ENCODE results near the gene DLX3.

DLX3 gene

GRCh38 chr17:49986396-49987289 lies 8.4 kb downstream of the DLX3 start:
- no peak overlapping the region for H3K4me3 ChIP-seq (ENCODE audit: low read depth, low read length)
- TF ChIP-seq, protein P1, sequence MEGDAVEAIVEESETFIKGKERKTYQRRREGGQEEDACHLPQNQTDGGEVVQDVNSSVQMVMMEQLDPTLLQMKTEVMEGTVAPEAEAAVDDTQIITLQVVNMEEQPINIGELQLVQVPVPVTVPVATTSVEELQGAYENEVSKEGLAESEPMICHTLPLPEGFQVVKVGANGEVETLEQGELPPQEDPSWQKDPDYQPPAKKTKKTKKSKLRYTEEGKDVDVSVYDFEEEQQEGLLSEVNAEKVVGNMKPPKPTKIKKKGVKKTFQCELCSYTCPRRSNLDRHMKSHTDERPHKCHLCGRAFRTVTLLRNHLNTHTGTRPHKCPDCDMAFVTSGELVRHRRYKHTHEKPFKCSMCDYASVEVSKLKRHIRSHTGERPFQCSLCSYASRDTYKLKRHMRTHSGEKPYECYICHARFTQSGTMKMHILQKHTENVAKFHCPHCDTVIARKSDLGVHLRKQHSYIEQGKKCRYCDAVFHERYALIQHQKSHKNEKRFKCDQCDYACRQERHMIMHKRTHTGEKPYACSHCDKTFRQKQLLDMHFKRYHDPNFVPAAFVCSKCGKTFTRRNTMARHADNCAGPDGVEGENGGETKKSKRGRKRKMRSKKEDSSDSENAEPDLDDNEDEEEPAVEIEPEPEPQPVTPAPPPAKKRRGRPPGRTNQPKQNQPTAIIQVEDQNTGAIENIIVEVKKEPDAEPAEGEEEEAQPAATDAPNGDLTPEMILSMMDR (IDR thresholded peaks at IDR 0.05; ENCODE audit: low read depth, low read length, missing control alignments) = no peak
- DNase-seq (ENCODE audit: low read depth) = no peak

- H3K4me3 ChIP-seq (ENCODE audit: low read depth, low read length) = no peak overlapping the region
- TF ChIP-seq, protein P1 (IDR thresholded peaks at IDR 0.05; ENCODE audit: low read depth, low read length, missing control alignments) = no peak
- DNase-seq (ENCODE audit: low read depth) = no peak
Observed at GRCh38 chr17:49985310-49985990, 9.6 kb downstream of the DLX3 start.

DNA sequence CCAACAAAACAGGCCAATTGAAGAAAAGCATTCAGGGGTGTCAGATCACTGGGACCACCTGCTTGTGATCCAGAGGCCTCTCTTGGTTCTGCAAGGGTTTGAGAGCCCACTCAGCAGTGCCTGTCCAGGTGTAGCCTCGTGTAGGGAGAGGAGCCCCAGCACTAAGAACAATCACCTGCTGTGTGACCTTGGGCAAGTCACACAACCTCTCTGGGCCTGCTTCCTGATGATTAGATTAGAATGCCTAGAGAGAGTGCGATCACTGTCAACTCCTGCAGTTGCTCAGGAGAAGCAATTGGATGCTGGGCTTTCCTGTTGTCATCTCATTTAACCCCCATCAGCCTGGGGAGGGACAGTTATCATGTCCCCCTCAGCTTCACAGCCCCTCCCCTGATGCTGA lies 10.2 kb downstream of the DLX3 start:
- TF ChIP-seq, protein P1 (IDR thresholded peaks at IDR 0.05; ENCODE audit: low read depth, low read length, missing control alignments) = no peak
- no peak overlapping the region for H3K4me3 ChIP-seq (ENCODE audit: low read depth, low read length)
- no peak for DNase-seq (ENCODE audit: low read depth)

DNA sequence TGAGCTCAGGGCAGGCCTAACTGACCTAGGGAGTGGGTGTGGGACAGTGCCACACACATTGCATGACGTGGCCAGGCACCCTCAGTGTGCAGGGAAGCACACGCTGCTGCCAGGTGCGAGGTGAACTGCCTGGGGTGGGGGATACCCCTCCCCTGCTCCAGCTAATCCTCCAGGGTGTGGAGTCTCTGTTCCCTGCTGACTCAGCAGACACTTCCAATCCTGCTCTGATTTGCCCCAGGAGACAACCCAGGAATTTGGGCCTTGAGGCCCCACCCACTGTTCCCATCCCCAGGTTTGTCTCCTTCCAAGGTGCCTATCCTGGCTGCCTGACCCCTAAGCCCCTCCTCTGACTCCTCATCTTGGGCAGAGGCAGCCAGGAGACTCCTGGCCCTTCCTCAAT lies 10.7 kb downstream of the DLX3 start:
- TF ChIP-seq, protein P1 (IDR thresholded peaks at IDR 0.05; ENCODE audit: low read depth, low read length, missing control alignments) = no peak
- no peak overlapping the region for H3K4me3 ChIP-seq (ENCODE audit: low read depth, low read length)
- no peak for DNase-seq (ENCODE audit: low read depth)

DNA sequence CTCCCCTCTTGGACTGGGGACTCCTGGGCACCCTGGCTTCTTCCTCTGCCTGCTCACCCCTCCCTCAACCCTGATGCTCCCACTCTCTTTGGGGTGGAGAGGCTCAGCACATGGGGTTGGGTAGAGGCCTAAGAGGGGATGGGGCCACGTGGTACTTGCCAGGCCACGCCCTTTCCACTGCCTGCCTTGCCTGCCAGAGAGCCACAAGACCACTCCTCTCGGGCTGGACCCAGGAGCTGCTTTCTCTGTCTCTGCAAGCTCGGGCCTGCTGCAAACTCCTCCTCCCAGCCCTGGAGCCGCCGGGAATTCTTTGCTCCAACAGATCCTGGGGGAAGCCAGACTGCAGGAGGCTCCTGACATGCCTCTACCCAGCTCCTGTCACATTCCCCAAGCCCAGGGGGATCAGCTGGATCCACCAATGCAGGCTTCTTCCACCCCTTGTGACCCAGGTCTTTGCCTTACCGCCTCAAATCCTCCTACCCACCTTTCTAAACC lies 14.3 kb downstream of the DLX3 start:
- TF ChIP-seq, protein P1 (IDR thresholded peaks at IDR 0.05; ENCODE audit: low read depth, low read length, missing control alignments) = no peak
- no peak overlapping the region for H3K4me3 ChIP-seq (ENCODE audit: low read depth, low read length)
- DNase-seq (ENCODE audit: low read depth) = no peak

DNA sequence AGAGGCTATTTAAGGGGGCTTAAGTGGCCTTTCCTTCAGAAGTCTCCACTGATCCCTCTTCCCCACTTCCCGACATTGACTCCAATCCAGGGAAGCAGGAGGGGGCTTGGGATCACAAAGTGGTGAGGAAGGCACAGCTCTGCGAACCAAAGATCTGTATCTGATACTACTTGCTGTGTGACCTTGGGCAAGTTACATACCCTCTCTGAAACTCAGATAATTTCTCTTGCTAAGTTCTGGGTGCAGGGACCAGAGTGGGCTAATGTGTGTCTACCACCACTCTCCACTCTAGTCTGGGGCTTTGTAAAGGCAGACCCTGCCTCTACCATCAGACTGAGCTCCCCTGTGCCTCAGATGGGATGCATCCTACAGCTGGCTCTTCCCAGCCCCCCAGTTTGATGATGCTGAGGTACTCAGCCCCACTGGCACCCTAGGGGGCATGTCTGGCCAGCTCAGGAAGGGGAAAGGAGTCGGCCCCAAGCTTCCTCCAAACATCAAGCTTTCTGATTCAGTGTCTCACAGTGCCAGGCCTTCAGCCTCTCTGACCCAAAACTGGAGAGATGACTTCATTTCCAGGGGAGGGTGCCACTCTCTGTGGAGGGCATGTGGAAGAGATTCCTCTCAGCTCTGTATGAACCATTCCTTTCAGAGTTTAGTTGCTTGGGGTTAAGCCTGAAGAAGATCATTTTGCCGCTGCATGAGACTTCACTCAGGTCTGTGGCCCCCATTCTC lies 15.1 kb downstream of the DLX3 start:
- TF ChIP-seq, protein P1 (IDR thresholded peaks at IDR 0.05; ENCODE audit: low read depth, low read length, missing control alignments) = no peak
- no peak for DNase-seq (ENCODE audit: low read depth)

More for the DNA sequence above, 15.1 kb downstream of the DLX3 start:
- H3K4me3 ChIP-seq (ENCODE audit: low read depth, low read length) = no peak overlapping the region
